Caco-2 (cell line): ENCODE measurements around the gene ANP32E. TPM values are rescaled to one million over a fixed set of nuclear protein-coding genes. Genes with fewer than 3 reads are reported as not detected.
"Not testable (repeated sequence)": the region's sequence is repeated elsewhere in the genome, so short reads cannot be mapped to it uniquely, and the experiment has no call there.

Source experiments
- BruUV-seq: library from RNA; stranded (reverse); fragments of 400-500 nt; replicated peaks from 2 replicates; lab custom pipeline; 2021; lab: Mats Ljungman, UMichigan
- CTCF ChIA-PET: fragments of 300-600 bp; sonication (Branson Sonifier 250); formaldehyde crosslinking; loops from one replicate; lab custom pipeline; 2022; ENCODE audit warnings: antibody characterized with exemption; lab: Charles Lee
- POLR2A ChIA-PET: fragments of 300-600 bp; sonication (Branson Sonifier 250); formaldehyde crosslinking; loops from one replicate; lab custom pipeline; 2022; ENCODE audit warnings: antibody characterized with exemption; lab: Charles Lee
- DNase-seq, 2 experiments: peaks; one replicate each; pipeline versions ENCODE4 v3.0.0 to v3.0.0-alpha.2; 2020 to 2022
- H3K27me3 ChIP-seq: replicated peaks from 2 replicates; pipeline ENCODE4 v1.6.0; 2011; ENCODE audit warnings: low read length; ENCODE audit not compliant: control insufficient read depth, insufficient read depth
- H3K36me3 ChIP-seq: 2 replicates; pipeline ENCODE4 v1.5.1; 2011; ENCODE audit warnings: low read length; ENCODE audit not compliant: control insufficient read depth, insufficient read depth
- H3K4me1 ChIP-seq: fragments of 250-450 bp; sonication (Bioruptor Pico); 2 replicates; pipeline ENCODE4 v1.5.1; 2020; ENCODE audit warnings: mild to moderate bottlenecking
- H3K4me3 ChIP-seq: 2 replicates; pipeline ENCODE4 v1.5.1; 2011; ENCODE audit warnings: low read depth, mild to moderate bottlenecking, control low read depth, low read length
- H3K9me3 ChIP-seq: fragments of 250-450 bp; sonication (Bioruptor Pico); 2 replicates; pipeline ENCODE4 v1.5.1; 2020; ENCODE audit warnings: mild to moderate bottlenecking, moderate library complexity
- H3K27ac Mint-ChIP-seq: one replicate; pipeline ENCODE4 v1.8.0; 2022; ENCODE audit warnings: mixed read lengths; ENCODE audit not compliant: unreplicated experiment
- H3K27me3 Mint-ChIP-seq: one replicate; pipeline ENCODE4 v1.8.0; 2022; ENCODE audit warnings: mixed read lengths; ENCODE audit not compliant: insufficient read depth, unreplicated experiment
- H3K36me3 Mint-ChIP-seq: one replicate; pipeline ENCODE4 v1.8.0; 2022; ENCODE audit warnings: mild to moderate bottlenecking, mixed read lengths; ENCODE audit not compliant: insufficient read depth, unreplicated experiment
- H3K4me1 Mint-ChIP-seq: one replicate; pipeline ENCODE4 v1.8.0; 2022; ENCODE audit warnings: low read depth, mixed read lengths; ENCODE audit not compliant: unreplicated experiment
- H3K4me3 Mint-ChIP-seq: one replicate; pipeline ENCODE4 v1.8.0; 2022; ENCODE audit warnings: mild to moderate bottlenecking, moderate library complexity, mixed read lengths; ENCODE audit not compliant: unreplicated experiment
- H3K9me3 Mint-ChIP-seq: one replicate; pipeline ENCODE4 v1.8.0; 2022; ENCODE audit warnings: mixed read lengths; ENCODE audit not compliant: unreplicated experiment
- intact Hi-C: fragments of 100-400 bp; cut with micrococcal nuclease; formaldehyde crosslinking; loops from one replicate; pipeline ENCODE4 v1.10.0; 2022; ENCODE audit not compliant: unreplicated experiment
- total RNA-seq: library from RNA; stranded (reverse); gene quantifications from 2 replicates; pipeline ENCODE4 v1.2.3, GENCODE V29; 2022
- TF ChIP-seq, protein P1 (sequence below), 2 experiments: fragments of 200-600 bp in 1 of 2; IDR thresholded peaks; 1 replicate in 1 of 2; 2 replicates in 1 of 2; pipeline versions ENCODE4 v1.5.1 to v1.8.0; 2011 to 2022; ENCODE audit warnings: antibody characterized with exemption in 1 of 2, control low read depth in 1 of 2, inconsistent platforms in 1 of 2, low read depth in 1 of 2, low read length in 1 of 2, mild to moderate bottlenecking in 1 of 2, moderate library complexity in 1 of 2; ENCODE audit not compliant: insufficient read depth in 1 of 2, severe bottlenecking in 1 of 2, unreplicated experiment in 1 of 2

The ANP32E gene
- total RNA-seq, 1 experiment from 2014 or later = 26.8 TPM

DNA sequence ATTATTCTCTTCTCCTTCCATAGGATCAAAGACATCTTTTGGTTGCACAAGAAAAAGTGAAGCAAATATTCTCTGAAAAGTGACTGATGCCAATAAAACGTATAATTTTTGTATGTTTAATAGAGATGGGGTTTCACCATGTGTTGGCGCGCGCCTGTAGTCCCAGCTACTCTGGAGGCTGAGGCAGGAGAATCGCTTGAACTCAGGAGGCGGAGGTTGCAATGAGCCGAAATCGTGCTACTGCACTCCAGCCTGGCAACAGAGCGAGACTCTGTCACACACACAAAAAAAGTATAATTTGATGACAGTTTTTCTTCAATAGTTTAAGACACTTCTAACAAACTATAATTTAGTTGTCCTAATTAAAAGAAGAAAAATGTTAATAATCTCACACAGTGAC is 23.8 kb downstream of the ANP32E start:
- TF ChIP-seq, protein P1, sequence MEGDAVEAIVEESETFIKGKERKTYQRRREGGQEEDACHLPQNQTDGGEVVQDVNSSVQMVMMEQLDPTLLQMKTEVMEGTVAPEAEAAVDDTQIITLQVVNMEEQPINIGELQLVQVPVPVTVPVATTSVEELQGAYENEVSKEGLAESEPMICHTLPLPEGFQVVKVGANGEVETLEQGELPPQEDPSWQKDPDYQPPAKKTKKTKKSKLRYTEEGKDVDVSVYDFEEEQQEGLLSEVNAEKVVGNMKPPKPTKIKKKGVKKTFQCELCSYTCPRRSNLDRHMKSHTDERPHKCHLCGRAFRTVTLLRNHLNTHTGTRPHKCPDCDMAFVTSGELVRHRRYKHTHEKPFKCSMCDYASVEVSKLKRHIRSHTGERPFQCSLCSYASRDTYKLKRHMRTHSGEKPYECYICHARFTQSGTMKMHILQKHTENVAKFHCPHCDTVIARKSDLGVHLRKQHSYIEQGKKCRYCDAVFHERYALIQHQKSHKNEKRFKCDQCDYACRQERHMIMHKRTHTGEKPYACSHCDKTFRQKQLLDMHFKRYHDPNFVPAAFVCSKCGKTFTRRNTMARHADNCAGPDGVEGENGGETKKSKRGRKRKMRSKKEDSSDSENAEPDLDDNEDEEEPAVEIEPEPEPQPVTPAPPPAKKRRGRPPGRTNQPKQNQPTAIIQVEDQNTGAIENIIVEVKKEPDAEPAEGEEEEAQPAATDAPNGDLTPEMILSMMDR (IDR thresholded peaks at IDR 0.05; ENCODE audit: insufficient read depth in 1 of 2, low read depth in 1 of 2, low read length in 1 of 2, severe bottlenecking in 1 of 2, unreplicated experiment in 1 of 2) = no peak
- Histone ChIP-seq H3K36me3 (no peaks in the 10 kb centered on the region), H3K27me3 (no peaks in the 10 kb centered on the region), H3K9me3 (no peaks in the 10 kb centered on the region), H3K4me3 (no peak overlapping the region), H3K4me1 (peaks cover 11% of the 10 kb centered on the region)
- no peak for DNase-seq
- H3K4me1 Mint-ChIP-seq = peaks cover 9% of the 10 kb centered on the region
- no peak overlapping the region for H3K27ac Mint-ChIP-seq
- intact Hi-C loops = no loop called here
- BruUV-seq = no TSS peak
- H3K4me3 Mint-ChIP-seq = no peak overlapping the region
- ChIA-PET CTCF (no interaction called here), POLR2A (no interaction called here)
- no peaks in the 10 kb centered on the region for H3K27me3 Mint-ChIP-seq
- no peaks in the 10 kb centered on the region for H3K9me3 Mint-ChIP-seq
- no peaks in the 10 kb centered on the region for H3K36me3 Mint-ChIP-seq

DNA sequence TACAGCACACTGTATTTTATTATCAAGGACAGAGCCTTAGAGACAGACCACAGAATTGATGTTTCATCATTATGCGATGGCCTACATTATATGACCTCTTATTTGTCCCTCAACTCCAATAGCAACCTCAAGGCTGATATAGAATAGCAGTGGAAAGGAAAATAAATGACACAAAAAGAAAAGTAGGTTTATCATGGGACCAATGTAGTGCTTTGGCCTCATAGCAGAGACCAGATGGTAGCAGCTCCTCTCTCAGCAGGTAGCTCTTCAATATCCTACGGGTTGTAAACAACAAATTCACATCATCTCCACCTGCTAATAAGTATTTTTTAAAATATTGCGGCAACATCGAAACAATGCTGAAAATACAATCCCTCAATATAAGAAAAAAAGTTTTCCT is 25.2 kb downstream of the ANP32E start:
- H3K9me3 ChIP-seq = peaks cover 4% of the 10 kb centered on the region; the same call in 1 of the 2 replicates
- Mint-ChIP-seq H3K4me3 (no peak overlapping the region), H3K27me3 (no peaks in the 10 kb centered on the region), H3K9me3 (peaks cover 7% of the 10 kb centered on the region), H3K36me3 (no peaks in the 10 kb centered on the region), H3K4me1 (peaks cover 13% of the 10 kb centered on the region), H3K27ac (no peak overlapping the region)
- ChIA-PET POLR2A (no interaction called here), CTCF (no interaction called here)
- no peak for DNase-seq
- H3K4me1 ChIP-seq = peaks cover 18% of the 10 kb centered on the region
- no peak overlapping the region for H3K4me3 ChIP-seq
- no TSS peak for BruUV-seq
- intact Hi-C loops = no loop called here
- no peaks in the 10 kb centered on the region for H3K27me3 ChIP-seq
- TF ChIP-seq, protein P1 (IDR thresholded peaks at IDR 0.05; ENCODE audit: insufficient read depth in 1 of 2, low read depth in 1 of 2, low read length in 1 of 2, severe bottlenecking in 1 of 2, unreplicated experiment in 1 of 2) = no peak
- no peaks in the 10 kb centered on the region for H3K36me3 ChIP-seq

GRCh38 chr1:150210091-150210490 is 25.8 kb downstream of the ANP32E start:
- CTCF ChIA-PET = interaction anchor here (0.6 kb wide), 1 partner anchor 760 kb away, joined by 4 read pairs; no protein-coding TSS in a partner anchor
- intact Hi-C loops = no loop called here
- no peaks in the 10 kb centered on the region for H3K27me3 ChIP-seq
- POLR2A ChIA-PET = no interaction called here
- H3K9me3 Mint-ChIP-seq = peaks cover 11% of the 10 kb centered on the region
- TF ChIP-seq, protein P1 (IDR thresholded peaks at IDR 0.05; ENCODE audit: insufficient read depth in 1 of 2, low read depth in 1 of 2, low read length in 1 of 2, severe bottlenecking in 1 of 2, unreplicated experiment in 1 of 2) = no peak
- H3K36me3 Mint-ChIP-seq = no peaks in the 10 kb centered on the region
- H3K4me3 ChIP-seq = no peak overlapping the region
- no peaks in the 10 kb centered on the region for H3K27me3 Mint-ChIP-seq
- H3K9me3 ChIP-seq = peaks cover 4% of the 10 kb centered on the region; the same call in 1 of the 2 replicates
- H3K4me1 Mint-ChIP-seq = peaks cover 13% of the 10 kb centered on the region
- no peaks in the 10 kb centered on the region for H3K36me3 ChIP-seq
- DNase-seq = no peak
- no peak overlapping the region for H3K4me3 Mint-ChIP-seq
- H3K27ac Mint-ChIP-seq = no peak overlapping the region
- BruUV-seq = no TSS peak
- H3K4me1 ChIP-seq = peaks cover 18% of the 10 kb centered on the region

DNA sequence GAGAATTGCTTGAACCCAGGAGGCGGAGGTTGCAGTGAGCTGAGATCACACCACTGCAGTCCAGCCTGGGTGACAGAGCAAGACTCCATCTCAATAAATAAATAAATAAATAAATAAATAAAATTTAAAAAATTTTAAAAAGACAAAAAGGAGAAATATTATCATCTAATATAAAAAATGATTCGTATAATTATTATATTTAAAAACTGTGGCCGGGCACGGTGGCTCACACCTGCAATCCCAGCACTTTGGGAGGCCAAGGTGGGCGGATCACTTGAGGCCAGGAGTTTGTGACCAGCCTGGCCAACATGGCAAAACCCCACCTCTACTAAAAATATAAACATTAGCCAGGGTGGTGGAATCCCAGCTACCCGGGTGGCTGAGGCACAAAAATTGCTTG is 27.5 kb downstream of the ANP32E start:
- H3K27ac Mint-ChIP-seq, intact Hi-C loops, H3K27me3 ChIP-seq, H3K27me3 Mint-ChIP-seq, H3K4me3 Mint-ChIP-seq, H3K4me3 ChIP-seq, POLR2A ChIA-PET, H3K9me3 ChIP-seq, CTCF ChIA-PET, DNase-seq, BruUV-seq, H3K36me3 ChIP-seq, H3K36me3 Mint-ChIP-seq: not testable (repeated sequence)
- Mint-ChIP-seq H3K9me3 (peaks cover 11% of the 10 kb centered on the region), H3K4me1 (peaks cover 13% of the 10 kb centered on the region)
- H3K4me1 ChIP-seq = peaks cover 18% of the 10 kb centered on the region
